Spleen (tissue), 11 donors: ENCODE measurements around the gene LRCH1. TPM values are rescaled to one million over a fixed set of nuclear protein-coding genes. Genes with fewer than 3 reads are reported as not detected.

Source experiments
- DNase-seq: peaks from one replicate; pipeline ENCODE4 v3.0.0-alpha.2; 2020
- H3K27ac ChIP-seq, 8 donors: fragments of 200-600 bp; sonication (generic) in 7 of 8; 1 replicate in 4 of 8; 2 replicates in 4 of 8; pipeline versions ENCODE4 v1.5.0 to v1.8.0; 2016 to 2021; ENCODE audit warnings: inconsistent platforms in 4 of 8, mild to moderate bottlenecking in 4 of 8, moderate library complexity in 1 of 8
- H3K27me3 ChIP-seq, 7 donors: fragments of 200-600 bp; sonication (generic) in 6 of 7; replicated peaks in 1 of 7; 1 replicate in 4 of 7; 2 replicates in 3 of 7; pipeline versions ENCODE4 v1.5.0 to v1.8.0; 2016 to 2021; ENCODE audit warnings: inconsistent platforms in 3 of 7, mild to moderate bottlenecking in 1 of 7
- H3K36me3 ChIP-seq, 6 donors: fragments of 200-600 bp; sonication (generic) in 5 of 6; 1 replicate in 4 of 6; 2 replicates in 2 of 6; pipeline versions ENCODE4 v1.5.0 to v1.8.0; 2016 to 2021; ENCODE audit warnings: inconsistent platforms in 2 of 6
- H3K4me1 ChIP-seq, 6 donors: fragments of 200-600 bp; sonication (generic) in 5 of 6; 1 replicate in 3 of 6; 2 replicates in 3 of 6; pipeline versions ENCODE4 v1.5.0 to v1.8.0; 2016 to 2021; ENCODE audit warnings: inconsistent platforms in 3 of 6
- H3K4me3 ChIP-seq, 8 donors: fragments of 200-600 bp; sonication (generic) in 7 of 8; 1 replicate in 4 of 8; 2 replicates in 4 of 8; pipeline versions ENCODE4 v1.5.0 to v1.8.0; 2016 to 2021; ENCODE audit warnings: inconsistent platforms in 4 of 8, mild to moderate bottlenecking in 4 of 8, moderate library complexity in 2 of 8
- H3K9me3 ChIP-seq, 8 donors: fragments of 200-600 bp; sonication (generic) in 7 of 8; 1 replicate in 4 of 8; 2 replicates in 4 of 8; pipeline versions ENCODE4 v1.5.0 to v1.8.0; 2016 to 2021; ENCODE audit warnings: inconsistent platforms in 4 of 8
- POLR2A ChIP-seq, 3 donors: fragments of 450-650 bp; IDR thresholded peaks; one replicate each; pipeline ENCODE4 v1.5.1; 2017; ENCODE audit warnings: antibody characterized with exemption in 3 of 3, mild to moderate bottlenecking in 1 of 3
- POLR2AphosphoS5 ChIP-seq, 3 donors: sonication (generic); formaldehyde crosslinking; IDR thresholded peaks; one replicate each; pipeline ENCODE4 v1.5.1; 2017; ENCODE audit warnings: antibody characterized with exemption in 3 of 3
- WGBS, 5 donors: extraction: QIAGEN DNeasy Blood & Tissue Kit in 3 of 5; methylation state at CpG; one replicate each; pipeline versions ENCODE4 v1.1.5 to v1.1.7; 2013 to 2018; 5-methylcytosine and 5-hydroxymethylcytosine counted together
- intact Hi-C: fragments of 100-400 bp; cut with DNase I; formaldehyde crosslinking; loops from one replicate; pipeline ENCODE4 v1.15.0; 2023; ENCODE audit warnings: low total_unique reads
- polyA plus RNA-seq, 3 donors: library from polyadenylated mRNA; stranded (reverse); fragments of 200-250 nt; gene quantifications; one replicate each; pipeline ENCODE4 v1.2.1, GENCODE V29; 2013
- total RNA-seq, 7 donors: library from RNA; depleted of rRNA in 3 of 7; stranded (reverse); fragments of >200 nt in 3 of 7; fragmentation: NEBNext Ultra II Directional in 4 of 7; extraction: Animal tissue kit (Norgen Biotek cat#: 25700) in 4 of 7; gene quantifications; one replicate each; pipeline versions ENCODE4 v1.1.0 to v1.2.1, GENCODE V29; 2016 to 2021
- TF ChIP-seq, protein P1 (sequence below), 11 experiments: fragments of 200-600 bp in 7 of 11; fragments of 450-650 bp in 4 of 11; sonication (generic) in 4 of 11; IDR thresholded peaks in 8 of 11; conservative IDR thresholded peaks in 3 of 11; 1 replicate in 7 of 11; 2 replicates in 4 of 11; pipeline versions ENCODE4 v1.4.0 to v1.8.0; 2016 to 2021; ENCODE audit warnings: antibody characterized with exemption in 11 of 11, inconsistent platforms in 4 of 11, mild to moderate bottlenecking in 1 of 11
- donor health status: healthy with polysubstance abuse.
- donor health status: DM: no; HTN: no; CAD: no; lungs with moderate emphysema.
- donor health status: DM: no; HTN: no; CAD: no.
- donor health status: Bipolar disorder and iron deficiency.
- donor health status: healthy.
- donor health status: DM: no; HTN: no; CAD: no.
- donor health status: DM: yes; HTN: yes; CAD: no.

LRCH1 gene
- total and polyA plus RNA-seq, 10 donors, result 7.4 to 41.6 (median 34.6) TPM

DNA sequence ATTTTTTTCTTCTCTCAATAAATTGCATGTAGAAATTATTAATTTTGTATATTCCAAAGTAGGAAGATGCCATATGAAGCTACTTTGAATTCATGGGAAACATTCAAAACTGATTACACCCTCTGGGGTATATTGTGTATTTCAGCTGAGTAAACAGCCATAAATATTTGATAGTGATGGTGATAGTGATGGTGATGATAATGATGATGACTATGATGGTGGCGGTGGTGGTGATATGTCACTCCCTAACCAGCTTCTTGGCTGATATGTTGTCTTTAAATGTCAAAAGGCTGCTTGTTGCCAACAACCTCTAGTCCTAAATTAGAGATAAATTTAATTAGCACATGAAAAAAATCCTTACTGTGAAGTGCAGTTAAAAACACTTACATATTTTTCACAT is 102.0 kb downstream of the LRCH1 start:
- Histone ChIP-seq H3K4me3 (no peak overlapping the region), H3K4me1 (peaks cover 13 to 71% (median 38%) of the 10 kb centered on the region in 6 donors), H3K27ac (peak overlapping the region in 7 of 8 donors; percentile 60 to 76 (median 71)), H3K9me3 (no peaks in the 10 kb centered on the region), H3K36me3 (peaks cover 0 to 6% (median 0%) of the 10 kb centered on the region in 6 donors), H3K27me3 (no peaks in the 10 kb centered on the region)
- TF ChIP-seq POLR2AphosphoS5 (IDR thresholded peaks at IDR 0.05), result no peak
- DNase-seq, result no peak
- intact Hi-C loops, result no loop called here
- 71 to 87% (median 81%) methylated on average over 1 of the region's 1 CpG for WGBS, 5 donors

- TF ChIP-seq POLR2A (IDR thresholded peaks at IDR 0.05) (no peak), POLR2AphosphoS5 (IDR thresholded peaks at IDR 0.05) (no peak)
- TF ChIP-seq, protein P1, sequence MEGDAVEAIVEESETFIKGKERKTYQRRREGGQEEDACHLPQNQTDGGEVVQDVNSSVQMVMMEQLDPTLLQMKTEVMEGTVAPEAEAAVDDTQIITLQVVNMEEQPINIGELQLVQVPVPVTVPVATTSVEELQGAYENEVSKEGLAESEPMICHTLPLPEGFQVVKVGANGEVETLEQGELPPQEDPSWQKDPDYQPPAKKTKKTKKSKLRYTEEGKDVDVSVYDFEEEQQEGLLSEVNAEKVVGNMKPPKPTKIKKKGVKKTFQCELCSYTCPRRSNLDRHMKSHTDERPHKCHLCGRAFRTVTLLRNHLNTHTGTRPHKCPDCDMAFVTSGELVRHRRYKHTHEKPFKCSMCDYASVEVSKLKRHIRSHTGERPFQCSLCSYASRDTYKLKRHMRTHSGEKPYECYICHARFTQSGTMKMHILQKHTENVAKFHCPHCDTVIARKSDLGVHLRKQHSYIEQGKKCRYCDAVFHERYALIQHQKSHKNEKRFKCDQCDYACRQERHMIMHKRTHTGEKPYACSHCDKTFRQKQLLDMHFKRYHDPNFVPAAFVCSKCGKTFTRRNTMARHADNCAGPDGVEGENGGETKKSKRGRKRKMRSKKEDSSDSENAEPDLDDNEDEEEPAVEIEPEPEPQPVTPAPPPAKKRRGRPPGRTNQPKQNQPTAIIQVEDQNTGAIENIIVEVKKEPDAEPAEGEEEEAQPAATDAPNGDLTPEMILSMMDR (IDR thresholded peaks at IDR 0.05 in 8 of 11, conservative IDR thresholded peaks at IDR 0.05 in 3 of 11), result no peak
- DNase-seq, result no peak
- H3K4me3 ChIP-seq, result no peak overlapping the region
- peak overlapping the region; percentile 20 to 76 (median 70) for H3K27ac ChIP-seq
- H3K36me3 ChIP-seq, result peaks cover 0 to 6% (median 0%) of the 10 kb centered on the region in 6 donors
- H3K4me1 ChIP-seq, result peaks cover 13 to 71% (median 33%) of the 10 kb centered on the region in 6 donors
- no peaks in the 10 kb centered on the region for H3K9me3 ChIP-seq
- intact Hi-C loops, result no loop called here
- WGBS, 5 donors, result 20 to 30% (median 27%) methylated on average over 8 of the region's 8 CpGs
- H3K27me3 ChIP-seq, result no peaks in the 10 kb centered on the region
These were observed 102.6 kb downstream of the LRCH1 start for GRCh38 chr13:46655377-46656180.

DNA sequence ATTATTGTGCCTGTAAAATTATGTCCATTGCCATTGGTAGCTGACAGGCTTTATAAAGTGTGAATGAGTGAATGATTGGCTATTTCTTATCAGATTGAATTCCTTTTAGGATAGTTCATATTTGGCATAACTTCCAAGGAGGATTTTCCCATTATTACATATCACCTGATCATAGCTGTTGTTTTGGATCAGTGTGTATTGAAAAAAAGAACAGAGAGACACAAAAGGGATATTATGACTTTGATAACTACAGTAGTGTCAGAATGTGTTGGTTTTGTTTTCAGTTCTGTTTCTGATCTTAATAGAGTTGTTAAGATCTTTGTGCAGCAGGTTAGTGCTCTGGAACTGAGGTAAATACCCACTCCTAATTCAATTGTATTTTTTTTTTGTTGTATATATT is 103.8 kb downstream of the LRCH1 start:
- Histone ChIP-seq H3K27ac (peak overlapping the region in 5 of 8 donors; percentile 60 to 73 (median 71)), H3K36me3 (no peaks in the 10 kb centered on the region), H3K27me3 (no peaks in the 10 kb centered on the region), H3K4me1 (peaks cover 13 to 76% (median 31%) of the 10 kb centered on the region in 6 donors), H3K4me3 (no peak overlapping the region), H3K9me3 (no peaks in the 10 kb centered on the region)
- no peak for DNase-seq
- intact Hi-C loops, result no loop called here
- TF ChIP-seq, protein P1 (IDR thresholded peaks at IDR 0.05 in 8 of 11, conservative IDR thresholded peaks at IDR 0.05 in 3 of 11), result no peak
- TF ChIP-seq POLR2AphosphoS5 (IDR thresholded peaks at IDR 0.05), result no peak

GRCh38 chr13:46659413-46660065 is 106.6 kb downstream of the LRCH1 start:
- H3K4me3 ChIP-seq, result no peak overlapping the region
- H3K27me3 ChIP-seq, result no peaks in the 10 kb centered on the region
- no peak for DNase-seq
- TF ChIP-seq, protein P1 (IDR thresholded peaks at IDR 0.05 in 8 of 11, conservative IDR thresholded peaks at IDR 0.05 in 3 of 11), result no peak
- no peak for TF ChIP-seq POLR2AphosphoS5 (IDR thresholded peaks at IDR 0.05)
- no peak for TF ChIP-seq POLR2A (IDR thresholded peaks at IDR 0.05)
- H3K9me3 ChIP-seq, result no peaks in the 10 kb centered on the region
- WGBS, 5 donors, result 91 to 98% (median 94%) methylated on average over 6 of the region's 6 CpGs
- H3K4me1 ChIP-seq, result peaks cover 13 to 84% (median 48%) of the 10 kb centered on the region in 6 donors
- H3K36me3 ChIP-seq, result no peaks in the 10 kb centered on the region
- no peak overlapping the region for H3K27ac ChIP-seq
- intact Hi-C loops, result no loop called here
